HG02970 (cell line): ENCODE results near the gene DMBT1.

Source experiments
- ATAC-seq: cut with Tn5 transposase; IDR thresholded peaks from one replicate; pipeline ENCODE4 v1.9.1; 2021; ENCODE audit warnings: mild to moderate bottlenecking, moderate library complexity, moderate number of reproducible peaks; ENCODE audit not compliant: unreplicated experiment, low FRiP score

DMBT1 gene

DNA sequence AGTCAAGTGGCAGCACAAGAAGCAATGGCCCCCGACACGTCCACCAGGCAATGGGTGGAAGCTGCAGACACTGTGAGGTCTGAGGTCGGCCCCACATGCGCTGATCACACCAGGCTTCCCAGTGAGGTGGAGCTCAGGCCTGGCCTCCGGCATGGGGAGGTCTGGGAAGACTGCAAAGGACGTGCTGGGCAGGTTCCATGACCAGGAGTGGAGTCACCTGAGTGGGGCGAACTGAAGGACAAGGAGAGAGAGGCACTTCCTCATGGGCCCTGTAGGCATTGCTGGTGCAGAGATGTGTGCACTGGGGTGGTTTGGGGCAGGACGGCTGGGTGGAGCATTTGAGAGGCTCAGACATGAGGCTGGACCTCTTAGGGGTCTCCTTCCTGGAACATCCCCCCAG, 103.9 kb downstream of the DMBT1 start:
- no peak for ATAC-seq

DNA sequence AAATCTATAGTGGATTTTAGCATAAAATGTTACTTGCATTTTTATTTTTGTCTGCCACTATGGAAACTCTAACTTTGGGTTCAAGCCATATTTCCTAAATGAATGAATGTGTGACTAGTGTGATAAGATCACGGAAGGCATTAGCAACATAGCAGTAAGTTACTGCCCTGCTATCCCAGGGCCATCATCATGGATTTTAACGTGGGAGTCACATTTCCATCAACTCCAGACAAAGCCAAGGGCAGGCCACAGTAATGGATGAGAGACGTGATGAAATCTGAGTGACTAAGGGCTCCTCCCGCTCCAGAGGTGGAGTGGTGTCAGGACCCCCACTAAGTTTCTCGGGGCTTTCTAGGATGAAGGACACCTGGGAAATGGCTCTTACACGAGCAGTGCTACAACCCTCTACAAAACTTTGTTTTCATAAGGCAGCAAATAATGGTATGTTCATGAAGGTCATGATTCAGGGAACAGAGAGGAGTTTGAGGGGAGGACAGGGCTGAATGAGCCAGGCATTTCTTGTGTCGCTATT, 104.8 kb downstream of the DMBT1 start:
- no peak for ATAC-seq

DNA sequence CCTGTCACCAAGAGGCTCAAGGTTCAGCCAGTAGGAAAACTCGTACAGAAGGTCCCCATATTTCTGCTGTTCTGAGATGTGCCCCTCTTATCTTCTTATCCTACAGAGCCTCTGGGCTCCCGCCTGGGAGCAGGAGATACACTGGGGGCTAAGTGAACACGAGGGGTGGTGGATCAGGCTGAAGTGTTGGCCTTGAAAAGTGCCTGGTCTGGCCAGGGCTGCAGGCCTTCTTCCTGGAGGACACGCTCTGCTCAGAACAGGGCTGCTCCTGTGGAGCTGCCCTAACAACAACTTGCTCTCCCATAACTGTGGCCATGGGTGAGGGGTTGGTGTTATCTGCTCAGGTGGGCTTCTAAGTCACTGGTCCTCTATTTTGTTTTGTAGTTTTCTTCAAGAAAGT, 105.4 kb downstream of the DMBT1 start:
- ATAC-seq = no peak

DNA sequence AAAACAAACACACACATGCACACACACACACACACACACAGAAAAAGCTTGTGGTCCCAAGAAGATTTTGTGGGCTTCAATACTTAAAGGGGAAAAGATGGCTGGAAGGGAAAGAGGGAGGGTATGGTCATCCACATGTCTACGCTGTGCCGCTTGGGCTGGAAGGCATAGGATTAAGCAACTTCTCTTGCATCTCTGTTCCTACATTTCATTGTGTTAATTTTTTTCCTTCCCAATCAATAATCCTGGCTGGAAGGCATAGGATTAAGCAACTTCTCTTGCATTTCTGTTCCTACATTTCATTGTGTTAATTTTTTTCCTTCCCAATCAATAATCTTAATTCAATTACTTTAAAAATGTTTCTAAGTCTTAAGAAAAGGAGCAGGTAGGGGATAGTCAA, 108.5 kb downstream of the DMBT1 start:
- no peak for ATAC-seq

DNA sequence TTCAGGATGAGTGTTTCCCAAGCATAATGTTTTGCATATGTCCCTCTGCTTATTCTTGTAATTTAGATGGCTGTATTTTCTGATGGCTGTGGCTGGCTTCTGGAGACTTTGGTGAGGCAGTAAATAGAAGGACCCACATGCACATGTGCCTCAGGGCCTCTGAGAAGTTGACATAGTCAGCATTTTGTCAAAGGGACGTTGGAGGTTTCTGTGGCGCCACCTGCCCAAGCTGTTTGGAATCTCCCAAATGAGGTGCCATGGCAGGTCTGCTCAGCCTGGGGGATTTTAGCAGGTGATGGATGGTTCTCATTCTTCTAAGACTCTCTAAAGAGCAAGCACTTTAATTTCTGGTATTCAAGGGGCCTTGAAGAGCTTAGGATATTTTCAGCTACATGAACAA, 109.3 kb downstream of the DMBT1 start:
- no peak for ATAC-seq

DNA sequence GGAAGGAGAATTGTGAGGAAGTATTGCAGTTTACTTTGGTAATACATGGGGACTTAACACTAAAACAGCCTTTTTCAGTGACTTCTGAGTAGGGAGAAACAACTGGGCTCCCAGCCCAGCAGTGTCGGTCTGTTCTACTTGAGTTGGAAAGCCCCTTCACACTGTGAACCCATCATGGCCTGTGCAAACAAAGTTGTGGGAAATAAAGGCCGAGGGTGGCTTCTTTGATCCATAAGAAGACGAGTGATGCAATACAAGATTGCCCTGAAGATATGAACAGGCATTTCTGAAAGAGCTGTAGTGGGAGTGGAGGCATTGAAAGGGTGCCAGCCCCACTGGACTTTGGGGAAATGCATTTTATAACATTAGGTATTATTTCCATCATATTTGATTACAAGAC, 110.8 kb downstream of the DMBT1 start:
- no peak for ATAC-seq

DNA sequence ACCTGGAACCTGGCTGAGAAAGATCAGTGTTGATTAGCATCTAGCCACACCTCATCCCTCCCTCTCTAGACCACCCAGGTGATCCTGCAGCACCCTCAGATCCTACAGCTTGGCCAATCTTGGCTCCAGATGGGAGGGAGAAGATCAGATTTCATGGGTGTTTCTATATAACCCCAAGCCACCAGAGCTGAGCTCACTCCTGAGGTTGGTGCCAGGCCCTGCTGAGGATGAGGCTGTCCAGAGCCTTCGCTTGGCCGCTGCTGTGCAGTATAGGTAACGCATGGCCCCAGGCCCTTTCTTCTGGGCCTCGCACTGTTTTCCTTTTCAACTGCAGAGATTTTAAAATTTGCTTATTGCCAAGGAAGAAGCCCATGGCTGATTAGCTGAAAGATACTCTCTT, 112.1 kb downstream of the DMBT1 start:
- no peak for ATAC-seq

DNA sequence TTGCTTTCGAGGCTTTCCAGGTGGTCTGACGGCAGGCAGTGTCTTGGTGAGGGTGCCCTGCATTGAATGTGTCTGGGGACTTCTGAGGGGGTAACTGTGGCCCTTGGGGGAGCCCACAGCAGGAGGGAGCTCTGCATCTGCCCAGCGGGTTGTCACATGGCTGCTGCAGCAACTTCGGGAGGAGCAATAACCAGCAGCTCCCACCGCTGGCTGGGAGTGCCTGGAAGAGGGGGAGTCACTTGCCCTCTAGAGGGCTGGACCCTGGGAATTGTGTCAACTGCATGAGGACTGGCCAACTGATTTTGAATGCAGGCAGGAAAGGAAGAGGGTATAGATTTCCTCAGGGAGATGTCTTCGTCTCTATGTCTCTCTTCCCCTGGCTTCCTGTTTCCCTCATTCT, 112.7 kb downstream of the DMBT1 start:
- no peak for ATAC-seq

DNA sequence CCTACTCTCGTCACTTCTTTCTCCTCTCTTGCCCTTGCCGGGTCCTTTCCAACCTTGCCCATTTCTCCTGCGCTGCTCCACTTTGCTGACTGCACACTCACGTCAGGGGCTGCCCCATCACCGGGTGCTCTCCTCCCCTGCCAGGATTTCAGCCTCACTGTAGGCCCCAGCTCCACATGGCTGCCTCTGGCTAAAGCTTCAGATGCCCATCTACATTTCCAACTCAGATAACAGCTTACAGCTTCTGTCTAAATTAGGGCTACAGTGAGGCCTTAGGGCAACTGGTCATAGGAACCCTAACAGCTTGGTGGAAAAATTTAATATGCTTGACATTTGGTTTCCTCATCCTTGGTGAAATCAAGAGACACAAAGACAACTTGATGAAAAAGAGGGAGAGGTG, 113.2 kb downstream of the DMBT1 start:
- no peak for ATAC-seq

DNA sequence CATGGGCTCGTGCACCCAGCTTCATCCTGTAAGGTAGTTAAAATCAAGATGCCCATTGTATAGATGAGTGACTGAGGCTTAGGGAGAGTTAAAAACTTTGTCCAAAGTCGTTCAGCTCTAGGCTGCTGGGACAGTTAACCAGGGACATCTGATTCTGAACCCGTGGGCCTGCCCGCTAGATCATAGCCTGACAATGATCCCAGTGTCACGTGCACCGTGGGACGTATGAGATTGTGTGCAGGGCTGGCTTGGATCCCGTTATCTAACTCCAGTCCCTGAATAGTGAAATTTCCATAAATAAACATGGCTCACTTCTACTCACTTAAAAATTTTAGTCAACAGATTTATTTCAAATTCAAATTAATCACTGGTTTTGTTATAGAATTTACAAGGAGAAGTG, 114.2 kb downstream of the DMBT1 start:
- ATAC-seq = no peak

DNA sequence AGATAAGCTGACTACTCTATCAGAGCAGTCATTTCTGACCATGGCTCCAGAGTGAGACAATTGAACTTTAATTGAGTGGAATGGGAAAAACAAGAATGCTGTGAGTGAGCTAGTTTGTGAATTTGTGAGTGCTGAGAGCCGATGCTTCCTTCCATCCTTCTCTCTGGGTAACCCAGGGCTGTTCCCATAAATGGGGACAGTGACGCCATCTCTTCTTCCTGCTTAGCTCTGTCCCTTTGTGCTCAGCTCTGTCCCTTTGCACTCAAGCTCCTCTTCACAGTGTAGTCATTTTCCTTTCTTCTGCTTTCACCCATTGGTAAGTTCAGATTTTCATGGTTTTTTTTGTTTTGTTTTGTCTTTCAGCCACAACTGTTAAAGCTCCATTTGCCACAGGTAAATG, 114.7 kb downstream of the DMBT1 start:
- no peak for ATAC-seq

DNA sequence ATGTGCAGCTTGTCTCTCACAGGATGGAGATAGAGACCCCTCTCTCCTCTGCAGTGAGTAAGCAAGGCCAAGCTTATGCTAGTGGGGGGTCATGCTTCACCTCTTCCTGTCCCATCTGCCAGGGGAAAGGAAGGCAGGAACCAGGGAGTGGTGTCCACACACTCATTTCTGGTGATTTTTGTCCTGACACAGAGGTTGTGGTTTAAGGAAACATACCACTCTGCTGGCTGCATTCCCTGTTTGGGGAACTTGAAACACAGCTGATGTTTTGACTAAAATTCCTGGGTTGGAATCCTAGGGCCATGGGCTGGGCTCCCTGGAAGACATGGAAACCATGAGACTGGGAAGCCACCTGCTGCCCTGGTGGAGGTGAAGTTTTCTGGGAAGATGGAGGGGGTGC, 117.7 kb downstream of the DMBT1 start:
- no peak for ATAC-seq

DNA sequence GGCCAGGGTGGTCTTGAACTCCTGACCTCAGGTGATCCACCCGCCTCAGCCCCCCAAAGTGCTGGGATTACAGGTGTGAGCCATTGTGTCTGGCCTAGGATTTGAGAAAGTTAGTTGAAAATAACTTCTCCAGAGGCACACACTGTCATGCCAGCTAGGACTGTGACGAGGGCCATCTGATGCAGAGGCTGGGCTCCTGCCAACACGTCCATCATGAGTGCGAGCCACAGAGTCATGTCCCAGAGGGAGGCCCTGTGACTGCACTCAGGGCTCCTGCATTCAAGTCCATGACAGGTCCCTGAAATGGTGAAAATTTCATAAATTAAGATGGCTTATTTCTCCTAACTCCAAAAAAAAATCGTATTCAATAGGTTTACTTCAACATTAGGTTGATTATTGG, 122.0 kb downstream of the DMBT1 start:
- no peak for ATAC-seq

DNA sequence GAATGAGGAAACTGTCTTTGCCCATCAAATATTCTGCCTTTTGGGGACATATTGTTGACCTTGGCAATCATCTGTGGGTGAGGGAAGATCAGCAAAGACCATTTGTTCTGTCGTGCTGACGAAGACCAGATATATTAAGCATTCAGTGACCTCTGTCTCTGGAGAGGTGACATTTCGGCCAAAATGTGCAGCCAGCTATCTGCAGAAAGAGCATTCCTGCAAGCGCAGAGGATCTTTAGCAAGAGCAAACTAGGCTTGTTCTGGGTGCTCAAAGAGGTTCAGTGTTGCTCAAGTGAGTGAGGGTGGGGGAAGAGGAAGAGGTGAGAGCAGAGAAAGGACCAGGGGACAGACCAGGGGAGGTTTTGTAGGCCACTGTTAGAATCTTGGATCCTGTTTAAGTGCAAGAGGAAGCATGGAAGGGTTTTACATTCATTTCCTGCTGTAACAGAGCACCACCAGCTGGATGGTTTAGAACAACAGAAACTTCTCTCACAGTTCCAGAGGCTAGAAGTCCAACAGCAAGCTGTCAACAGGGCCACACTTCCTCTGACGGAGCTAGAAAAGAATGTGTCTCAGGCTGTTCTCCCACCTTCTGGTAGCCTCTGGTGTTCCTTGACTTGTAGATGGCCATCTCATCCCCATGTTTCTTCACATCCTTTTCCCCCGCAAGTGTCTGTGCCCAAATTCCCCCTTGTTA, 127.9 kb downstream of the DMBT1 start:
- no peak for ATAC-seq

DNA sequence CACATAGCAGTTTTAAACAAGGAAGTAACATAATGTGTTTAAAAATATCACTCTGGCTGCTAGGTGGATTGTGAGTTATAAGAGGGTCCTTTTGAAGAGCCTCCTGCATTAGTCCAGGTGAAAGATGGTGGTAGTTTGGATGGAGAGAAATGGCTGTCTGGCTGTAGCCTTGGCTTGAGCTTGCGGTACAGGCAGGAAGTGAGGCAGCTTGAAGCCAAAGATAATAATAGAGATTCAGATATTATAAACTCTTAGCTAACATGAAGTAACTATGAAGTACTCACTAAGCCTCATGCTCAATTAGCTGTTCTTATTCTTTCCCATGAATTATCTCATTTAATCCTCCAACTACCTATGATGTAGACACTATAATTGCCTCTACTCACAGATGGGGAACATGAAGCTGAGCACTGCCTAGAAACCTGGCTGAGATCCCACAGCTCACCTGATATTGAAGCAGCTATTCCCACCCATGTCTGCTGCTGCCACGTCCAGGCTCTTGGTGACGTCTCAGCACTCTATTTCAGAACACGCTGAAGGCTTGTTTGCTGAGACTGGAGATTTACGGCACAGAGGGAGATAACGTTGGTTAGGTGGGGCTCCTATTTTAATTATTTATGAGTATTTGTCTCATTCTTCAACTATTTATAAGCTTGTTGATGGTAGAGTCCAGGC, 128.7 kb downstream of the DMBT1 start:
- ATAC-seq = no peak

DNA sequence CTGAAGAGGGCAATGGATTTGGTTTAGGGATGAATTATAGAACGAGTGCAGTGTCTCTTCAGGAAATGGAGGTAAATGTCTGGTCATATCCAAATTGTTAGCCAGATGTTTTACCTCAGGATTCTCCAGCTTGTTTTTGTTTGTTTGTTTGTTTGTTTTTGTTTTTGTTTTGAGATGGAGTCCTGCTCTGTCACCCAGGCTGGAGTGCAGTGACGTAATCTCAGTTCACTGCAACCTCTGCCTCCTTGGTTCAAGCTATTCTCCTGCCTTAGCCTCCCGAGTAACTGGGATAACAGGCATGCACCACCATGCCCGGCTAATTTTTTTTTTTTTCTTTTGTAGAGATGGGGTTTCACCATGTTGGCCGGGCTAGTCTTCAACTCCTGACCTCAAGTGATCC, 132.2 kb downstream of the DMBT1 start:
- ATAC-seq = no peak
